K562 (cell line): ENCODE data around the gene IGF2R.

Source experiments
- ARNT ChIP-seq, 2 experiments: fragments of 450-650 bp; IDR thresholded peaks; 2 replicates each; pipeline ENCODE4 v1.6.1; 2016; ENCODE audit warnings: mild to moderate bottlenecking in 1 of 2
- CHD4 ChIP-seq: fragments of 200-600 bp; sonication (generic); IDR thresholded peaks from 3 replicates; pipeline ENCODE4 v1.6.1; 2012; ENCODE audit warnings: low read depth, mild to moderate bottlenecking, mixed read lengths, low read length, inconsistent platforms; ENCODE audit not compliant: insufficient read depth, insufficient replicate concordance, poor library complexity, severe bottlenecking
- CTCF ChIP-seq, 3 experiments: IDR thresholded peaks in 2 of 3; conservative IDR thresholded peaks in 1 of 3; 2 replicates each; pipeline ENCODE4 v1.5.1; 2011 to 2012; ENCODE audit warnings: low read length in 3 of 3, mild to moderate bottlenecking in 3 of 3, control low read depth in 2 of 3, improper control_type of control experiment in 1 of 3, inconsistent platforms in 1 of 3, low read depth in 1 of 3, mixed read lengths in 1 of 3, moderate library complexity in 1 of 3; ENCODE audit not compliant: insufficient read depth in 2 of 3
- HMGXB4 ChIP-seq: sonication (generic); formaldehyde crosslinking; IDR thresholded peaks from 2 replicates; pipeline ENCODE4 v1.8.1; 2023; ENCODE audit warnings: mild to moderate bottlenecking, missing genetic modification reagents
- KAT7 ChIP-seq: sonication (generic); formaldehyde crosslinking; IDR thresholded peaks from 2 replicates; pipeline ENCODE4 v1.8.0; 2022; ENCODE audit warnings: missing genetic modification reagents, mild to moderate bottlenecking, borderline replicate concordance
- POLR2A ChIP-seq: fragments of 450-650 bp; conservative IDR thresholded peaks from 2 replicates; pipeline ENCODE4 v1.6.1; 2016
- RFX5 ChIP-seq: IDR thresholded peaks from 2 replicates; pipeline ENCODE4 v1.6.1; 2011; ENCODE audit warnings: low read depth, mild to moderate bottlenecking, improper control_type of control experiment, low read length
- SMC3 ChIP-seq: conservative IDR thresholded peaks from 2 replicates; pipeline ENCODE4 v1.6.1; 2011; ENCODE audit warnings: low read depth, low read length, improper control_type of control experiment; ENCODE audit not compliant: insufficient read depth
- SRSF1 ChIP-seq: fragments of 200-400 bp; formaldehyde crosslinking; IDR thresholded peaks from 2 replicates; pipeline ENCODE4 v1.6.1; 2017; ENCODE audit warnings: mild to moderate bottlenecking, low read depth, low read length, moderate library complexity
- ZNF23 ChIP-seq: fragments of 250-450 bp; sonication (Bioruptor Pico); IDR thresholded peaks from 2 replicates; pipeline ENCODE4 v1.4.0; 2020; ENCODE audit warnings: mild to moderate bottlenecking
- ZNF232 ChIP-seq: sonication (generic); formaldehyde crosslinking; IDR thresholded peaks from 2 replicates; pipeline ENCODE4 v1.8.0; 2022; ENCODE audit warnings: mild to moderate bottlenecking, missing genetic modification reagents
- TF ChIP-seq, protein P1 (sequence below), 2 experiments: IDR thresholded peaks; 2 replicates each; pipeline ENCODE4 v1.6.1; 2011; ENCODE audit warnings: borderline replicate concordance in 1 of 2, control low read depth in 1 of 2, low read depth in 1 of 2, low read length in 1 of 2, mild to moderate bottlenecking in 1 of 2, mixed read lengths in 1 of 2, moderate library complexity in 1 of 2; ENCODE audit not compliant: insufficient read depth in 1 of 2, insufficient read length in 1 of 2, poor library complexity in 1 of 2, severe bottlenecking in 1 of 2; ENCODE audit errors: extremely low read depth in 1 of 2

DNA sequence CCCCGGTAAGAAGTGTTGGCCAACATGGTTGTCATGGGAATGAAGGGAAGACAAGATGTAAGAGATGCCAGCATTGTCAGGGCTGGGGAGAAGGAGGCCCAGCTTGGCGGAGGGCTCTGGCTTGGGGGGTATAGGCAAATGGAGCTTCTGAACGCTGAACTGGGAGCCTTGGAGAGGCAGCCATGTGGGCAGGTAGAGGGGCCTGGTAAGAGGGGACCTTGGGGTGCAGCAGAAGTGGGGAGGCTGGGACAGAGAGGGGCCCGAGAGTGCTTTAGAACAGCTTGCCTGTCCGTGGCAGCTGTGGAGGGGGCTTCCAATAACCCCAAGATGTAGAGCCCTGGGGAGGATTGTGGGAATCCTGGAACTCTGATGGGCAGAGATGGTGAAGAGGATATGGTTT is 155.7 kb downstream of the IGF2R start:
- TF ChIP-seq HMGXB4 (CRISPR knock-in tag) = no peak
- no peak for TF ChIP-seq KAT7
- TF ChIP-seq RFX5 = no peak
- no peak for TF ChIP-seq ZNF23 (CRISPR knock-in tag)
- TF ChIP-seq ZNF232 (CRISPR knock-in tag) = no peak
- TF ChIP-seq POLR2A = no peak
- TF ChIP-seq CTCF (IDR thresholded peaks at IDR 0.05 in 2 of 3, conservative IDR thresholded peaks at IDR 0.05 in 1 of 3; ENCODE audit: insufficient read depth in 2 of 3, low read depth in 1 of 3, low read length in 3 of 3) = no peak
- no peak for TF ChIP-seq SMC3
- no peak for TF ChIP-seq CHD4
- TF ChIP-seq, protein P1, sequence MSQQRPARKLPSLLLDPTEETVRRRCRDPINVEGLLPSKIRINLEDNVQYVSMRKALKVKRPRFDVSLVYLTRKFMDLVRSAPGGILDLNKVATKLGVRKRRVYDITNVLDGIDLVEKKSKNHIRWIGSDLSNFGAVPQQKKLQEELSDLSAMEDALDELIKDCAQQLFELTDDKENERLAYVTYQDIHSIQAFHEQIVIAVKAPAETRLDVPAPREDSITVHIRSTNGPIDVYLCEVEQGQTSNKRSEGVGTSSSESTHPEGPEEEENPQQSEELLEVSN (IDR thresholded peaks at IDR 0.05; ENCODE audit: borderline replicate concordance in 1 of 2, extremely low read depth in 1 of 2, insufficient read depth in 1 of 2, insufficient read length in 1 of 2, low read depth in 1 of 2, low read length in 1 of 2, poor library complexity in 1 of 2, severe bottlenecking in 1 of 2) = no peak
- TF ChIP-seq ARNT (IDR thresholded peaks at IDR 0.05) = no peak
- TF ChIP-seq SRSF1 = no peak
